ENCODE data around the gene TRAPPC3L.

GRCh38 chr6:116533233-116533957 is 12.1 kb downstream of the TRAPPC3L start:
- TF ChIP-seq TAF1 (IDR thresholded peaks at IDR 0.05; ENCODE audit: low read depth, low read length): no peak
- TF ChIP-seq POLR2A (IDR thresholded peaks at IDR 0.05; ENCODE audit: low read depth, low read length): no peak
- no peak for TF ChIP-seq POLR2AphosphoS5 (IDR thresholded peaks at IDR 0.05; ENCODE audit: low read depth, low read length)
- TF ChIP-seq SPI1 (IDR thresholded peaks at IDR 0.05; ENCODE audit: low read depth, low read length): no peak
- no peak for TF ChIP-seq POU2F2 (IDR thresholded peaks at IDR 0.05; ENCODE audit: low read depth, low read length)
